Measurements from ENCODE around the gene GPSM1.

Gene GPSM1

DNA sequence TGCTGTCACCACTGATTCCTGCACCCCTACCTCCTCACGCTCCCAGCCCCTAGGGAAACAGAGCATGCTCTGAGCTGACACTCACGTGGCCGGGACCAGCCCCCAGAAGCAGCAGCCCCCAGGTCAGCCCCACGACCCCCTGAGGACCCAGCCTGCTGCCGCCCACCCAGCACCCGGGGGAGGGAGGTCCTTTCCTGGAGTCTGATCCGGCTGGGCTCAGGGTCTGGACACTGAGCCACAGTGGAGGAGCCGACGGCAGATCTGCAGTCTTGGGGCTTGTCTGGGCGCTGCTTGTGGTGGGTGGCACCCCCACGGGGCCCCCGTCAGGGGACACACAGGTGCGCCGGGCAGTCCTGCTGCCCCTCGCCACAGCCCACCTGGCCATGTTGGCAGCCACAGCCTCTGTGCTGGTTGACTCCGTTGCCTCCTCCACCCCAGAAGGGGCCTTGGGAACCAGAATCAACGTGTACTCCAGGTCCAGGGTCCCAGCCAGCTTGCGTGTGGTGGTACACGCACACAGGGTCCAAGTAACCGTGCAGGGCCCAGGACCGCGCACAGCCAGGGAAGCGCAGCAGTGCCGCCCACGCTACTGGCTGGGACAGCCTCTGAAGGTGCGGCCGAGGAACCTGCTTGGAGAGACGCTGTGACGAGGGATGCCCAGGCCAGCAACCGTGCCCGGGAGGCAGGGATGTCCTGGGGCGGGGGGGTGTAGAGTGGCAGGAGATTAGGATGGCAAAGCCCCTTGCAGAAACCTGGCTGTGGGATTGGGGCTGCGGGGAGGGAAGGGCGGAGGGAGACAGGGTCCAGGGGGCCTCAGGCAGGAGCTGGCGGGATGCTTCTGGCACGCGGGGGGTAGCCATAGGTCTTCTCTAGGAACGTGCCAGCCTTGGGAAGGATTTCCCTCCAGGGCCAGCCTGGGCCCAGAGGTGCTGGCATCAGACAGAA lies 32.7 kb downstream of the GPSM1 start:
- no peak for DNase-seq (ENCODE audit: low read depth, low spot score)

GRCh38 chr9:136361047-136361753 lies 33.9 kb downstream of the GPSM1 start:
- no peak for DNase-seq (ENCODE audit: low read depth, low spot score)

DNA sequence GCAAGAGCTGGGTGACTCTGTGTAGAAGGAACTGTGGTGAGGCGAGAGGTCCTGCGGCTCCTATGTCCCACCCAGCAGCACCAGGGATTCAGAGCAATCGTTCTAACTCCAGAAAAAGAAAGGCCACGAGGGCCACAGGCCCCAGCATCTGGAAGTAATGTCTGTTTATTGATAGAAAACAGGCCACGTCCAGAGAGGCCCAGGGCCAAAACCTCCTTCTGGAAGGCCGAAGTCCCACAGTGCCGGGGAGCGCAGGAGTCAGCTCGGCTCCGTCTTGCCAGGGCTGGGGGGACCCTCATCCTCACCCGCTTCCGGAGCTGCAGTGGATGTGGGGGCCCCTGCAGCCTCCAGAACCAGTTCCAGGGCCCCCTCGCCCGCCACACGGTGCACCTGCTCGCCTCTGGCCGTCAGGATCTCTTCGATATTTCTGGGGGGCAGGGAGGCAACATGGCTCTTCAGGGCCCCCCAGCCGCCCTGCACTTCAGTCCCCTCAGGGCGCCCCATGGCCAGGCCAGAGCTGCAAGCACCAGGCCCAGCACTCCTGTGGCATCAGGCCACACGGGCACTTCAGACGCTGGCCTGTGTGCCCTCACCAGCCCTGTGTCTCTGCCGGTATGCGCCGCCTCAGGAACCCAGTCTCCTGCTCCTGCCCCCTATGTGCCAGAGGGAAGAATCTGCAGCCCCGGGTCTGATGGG lies 34.6 kb downstream of the GPSM1 start:
- no peak for DNase-seq (ENCODE audit: low read depth, low spot score)

- DNase-seq (ENCODE audit: low read depth, low spot score), result no peak
Measured at GRCh38 chr9:136362450-136362784, 35.1 kb downstream of the GPSM1 start.

- peak; percentile 91 for DNase-seq (ENCODE audit: low read depth, low spot score)
Measured at GRCh38 chr9:136363106-136363948, 36.0 kb downstream of the GPSM1 start, which contains the start of gene DNLZ. Gene DNLZ, minus strand, starts transcription at chr9:136363744. Its CDS starts 30 bp downstream, at chr9:136363714.

- peak; percentile 57 for DNase-seq (ENCODE audit: low read depth, low spot score)
Measured at GRCh38 chr9:136363949-136364748, 36.8 kb downstream of the GPSM1 start.

DNA sequence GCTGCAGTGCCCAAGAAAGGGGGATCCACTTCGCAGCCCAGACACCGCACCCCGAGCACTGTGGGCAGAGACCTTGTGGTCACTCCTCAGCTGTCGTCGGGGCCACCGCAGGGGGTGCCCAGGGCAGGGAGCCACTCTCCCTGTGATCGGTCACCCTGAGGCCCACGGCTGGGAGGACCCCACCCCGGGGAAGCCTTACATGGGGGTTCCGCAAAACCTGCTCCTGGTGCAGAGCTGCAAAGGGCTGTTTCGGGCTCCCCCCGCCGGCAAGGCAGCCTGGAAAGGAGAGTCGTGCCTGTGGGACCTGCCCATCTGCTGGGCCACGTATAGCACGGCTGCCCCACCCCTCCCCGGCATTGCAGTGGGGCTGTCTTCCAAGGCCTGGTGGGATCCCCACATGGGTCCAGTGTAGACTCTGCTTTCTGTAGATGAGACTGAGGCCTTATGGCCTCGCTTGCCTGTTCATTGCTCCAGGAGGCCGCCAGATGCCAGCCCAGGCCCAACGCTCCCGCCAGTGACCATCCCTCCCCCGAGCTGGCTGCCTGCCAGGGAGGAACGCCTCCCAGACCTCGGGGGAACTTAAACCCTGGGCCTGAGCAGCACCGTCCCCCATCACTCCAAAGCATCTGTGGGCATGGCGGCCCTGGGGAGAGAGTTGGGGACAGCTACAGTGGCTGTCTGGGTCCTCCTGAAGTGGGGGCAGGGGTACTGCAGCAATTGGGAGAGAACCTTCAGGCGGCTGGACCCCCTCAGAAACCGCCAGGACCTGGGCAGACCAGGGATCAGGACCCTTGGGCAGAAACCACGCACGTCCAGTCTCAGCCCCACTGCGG lies 37.8 kb downstream of the GPSM1 start:
- DNase-seq (ENCODE audit: low read depth, low spot score), result no peak

DNA sequence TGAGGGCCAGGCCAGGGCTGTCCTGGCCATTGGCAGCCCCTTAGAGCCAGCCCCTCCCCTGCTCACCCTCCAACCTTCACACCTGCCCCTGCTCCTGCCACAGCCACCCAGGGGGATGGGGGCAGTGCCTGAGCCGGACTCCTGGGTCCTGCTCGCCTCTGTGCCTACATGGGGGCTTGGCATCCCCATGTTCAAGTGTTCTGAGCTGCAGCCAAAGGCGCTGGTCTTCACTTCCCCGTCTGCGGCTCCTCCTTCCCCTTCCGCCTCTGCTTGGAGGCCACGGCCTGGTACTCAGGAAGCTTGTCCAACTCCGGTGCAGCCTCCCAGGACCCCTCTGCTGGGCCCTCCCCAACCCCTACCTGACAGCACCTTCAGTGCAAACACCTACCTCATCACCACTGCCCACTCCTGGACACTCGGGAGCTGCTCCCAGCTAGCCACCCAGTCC lies 38.5 kb downstream of the GPSM1 start:
- no peak for DNase-seq (ENCODE audit: low read depth, low spot score)

GRCh38 chr9:136366826-136367225 lies 39.5 kb downstream of the GPSM1 start:
- no peak for DNase-seq (ENCODE audit: low read depth, low spot score)

- DNase-seq (ENCODE audit: low read depth, low spot score), result no peak
Measured at GRCh38 chr9:136367296-136368145, 40.2 kb downstream of the GPSM1 start.

DNA sequence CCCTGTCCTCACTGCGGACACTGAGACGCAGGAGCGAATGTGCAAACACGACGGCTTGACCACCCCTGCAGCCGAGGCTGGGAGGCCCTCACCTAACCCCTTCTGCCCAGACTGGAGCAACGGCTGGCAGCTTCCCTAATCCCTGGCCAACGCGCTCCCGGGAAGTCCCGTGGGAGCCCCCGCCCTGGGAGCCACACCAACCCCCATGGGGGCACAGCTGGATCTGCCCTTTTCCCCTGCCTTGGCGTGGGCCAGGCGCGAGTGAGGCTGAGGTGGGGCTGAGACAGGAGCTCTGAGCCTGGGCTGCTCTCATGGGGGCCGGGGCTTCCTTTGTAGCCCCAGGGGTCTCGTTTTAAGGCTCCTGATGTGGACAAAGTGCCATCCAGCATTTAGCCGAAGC lies 40.9 kb downstream of the GPSM1 start:
- no peak for DNase-seq (ENCODE audit: low read depth, low spot score)

GRCh38 chr9:136370037-136370436 lies 42.7 kb downstream of the GPSM1 start:
- DNase-seq (ENCODE audit: low read depth, low spot score), result no peak

DNA sequence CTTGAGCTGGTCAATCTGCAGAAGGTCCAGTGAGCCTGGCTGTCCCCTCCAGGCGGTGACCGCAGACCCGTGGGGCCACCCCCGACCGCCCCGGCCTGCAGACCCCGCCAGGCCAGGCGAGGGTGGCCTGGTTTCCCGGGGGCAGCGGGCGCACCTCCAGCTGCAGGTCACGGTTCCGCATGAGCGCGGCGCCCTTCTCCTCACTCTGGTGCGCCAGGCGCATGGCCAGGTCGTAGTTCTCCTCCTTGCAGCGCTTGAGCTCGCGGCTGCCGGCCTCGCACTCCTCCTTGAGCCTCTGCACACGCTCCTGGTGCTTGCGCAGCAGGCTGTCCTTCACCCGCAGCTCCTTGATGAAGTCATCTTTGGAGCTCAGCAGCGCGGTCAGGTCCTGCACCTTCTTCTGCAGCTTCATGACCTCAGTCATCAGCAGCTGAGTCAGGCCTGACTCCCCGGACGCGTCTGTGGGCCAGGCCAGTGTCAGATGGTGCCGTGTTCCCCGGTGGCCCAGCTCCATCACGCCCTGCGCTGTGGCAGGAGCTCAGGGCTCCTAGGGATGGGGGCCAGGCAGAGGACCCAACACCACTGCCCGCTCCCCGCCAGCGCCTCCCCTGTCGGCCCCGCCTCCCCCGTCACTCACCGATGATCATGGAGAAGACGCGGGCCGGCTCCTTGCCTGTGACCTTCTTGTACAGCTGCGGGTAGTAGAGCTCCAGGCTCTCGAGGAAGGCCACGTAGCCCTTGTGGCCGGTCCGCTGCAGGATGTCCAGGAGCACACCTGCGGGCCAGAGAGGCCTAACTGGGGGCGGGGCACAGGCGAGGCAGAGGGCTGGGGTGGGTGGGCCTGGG lies 43.6 kb downstream of the GPSM1 start:
- no peak for DNase-seq (ENCODE audit: low read depth, low spot score)

GRCh38 chr9:136371533-136371880 lies 44.2 kb downstream of the GPSM1 start:
- DNase-seq (ENCODE audit: low read depth, low spot score), result no peak

DNA sequence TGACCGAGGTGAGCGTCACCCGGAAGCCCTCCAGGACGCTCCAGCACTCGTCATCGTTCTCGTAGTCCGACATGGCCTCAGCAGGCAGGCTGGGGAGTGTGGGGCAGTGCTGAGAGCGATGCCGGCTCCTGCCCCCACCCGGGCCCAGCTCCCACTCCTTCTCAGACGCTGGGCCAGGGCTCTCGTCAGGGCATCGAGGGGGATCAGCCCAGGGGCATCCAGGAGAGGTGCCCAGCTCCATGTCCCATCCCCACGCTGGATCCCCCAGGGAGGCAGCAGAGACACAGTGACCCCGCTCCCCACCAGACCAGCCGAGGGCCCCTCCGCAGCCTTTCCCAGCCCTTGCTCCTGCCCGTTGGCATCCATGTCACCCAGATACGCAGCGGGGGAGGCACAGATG lies 44.7 kb downstream of the GPSM1 start:
- no peak for DNase-seq (ENCODE audit: low read depth, low spot score)

- DNase-seq (ENCODE audit: low read depth, low spot score), result peak; percentile 76
Measured at GRCh38 chr9:136372561-136373299, 45.4 kb downstream of the GPSM1 start.

All from ELF-1 (cell line).